Measurements from ENCODE around the gene TATDN2.

TATDN2 gene

DNA sequence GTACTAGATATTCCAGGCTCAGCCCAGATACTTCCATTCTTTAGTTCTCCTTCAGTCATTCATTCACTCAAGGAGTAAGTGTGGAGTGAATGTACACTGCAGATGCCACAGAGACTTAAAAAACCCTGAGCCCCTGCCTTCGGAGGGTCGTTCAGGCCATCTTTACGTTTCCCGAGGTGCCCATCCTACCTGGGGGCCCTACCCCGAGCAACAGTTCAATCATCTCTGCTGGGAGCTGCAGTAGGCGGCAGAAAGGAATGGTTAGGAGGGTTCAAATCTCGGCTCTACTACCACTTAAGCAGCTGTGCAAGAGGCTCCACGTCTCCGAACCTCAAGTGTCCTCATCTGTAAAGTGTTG, 72.0 kb downstream of the TATDN2 start:
- no peak for DNase-seq

DNA sequence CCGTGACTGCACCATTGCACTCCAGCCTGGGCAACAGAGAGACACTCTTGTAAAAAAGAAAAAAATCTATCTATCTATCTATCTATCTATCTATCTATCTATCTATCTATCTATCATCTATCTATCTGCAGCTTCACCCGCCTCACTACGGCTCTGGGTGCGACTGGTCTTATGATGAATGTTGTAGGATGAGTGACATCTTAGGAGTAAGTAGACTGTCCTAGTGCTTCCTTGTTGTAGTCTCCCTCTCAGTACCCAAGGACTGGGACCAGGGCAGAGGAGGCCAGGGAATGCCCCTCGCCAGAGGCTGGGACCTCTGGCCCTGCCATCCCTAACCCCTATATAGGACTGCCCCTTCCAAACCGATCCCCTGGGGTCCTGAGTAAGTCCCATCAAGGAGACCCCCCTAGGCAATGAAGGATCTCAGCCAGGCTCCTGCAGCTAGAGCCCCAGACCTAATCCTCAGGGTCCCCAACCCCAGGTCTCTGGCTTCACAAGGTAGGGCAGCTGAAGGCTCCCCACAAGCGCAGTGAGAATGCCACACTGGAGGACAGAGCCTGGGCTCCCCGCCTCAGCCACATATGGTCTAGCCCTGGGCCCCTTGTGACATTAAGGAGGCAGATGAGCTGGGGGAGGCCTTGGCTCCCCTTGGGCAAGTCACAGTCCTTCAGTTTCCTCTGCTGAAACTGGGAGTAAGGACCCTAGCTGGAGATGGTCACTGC, 73.5 kb downstream of the TATDN2 start:
- no peak for DNase-seq

DNA sequence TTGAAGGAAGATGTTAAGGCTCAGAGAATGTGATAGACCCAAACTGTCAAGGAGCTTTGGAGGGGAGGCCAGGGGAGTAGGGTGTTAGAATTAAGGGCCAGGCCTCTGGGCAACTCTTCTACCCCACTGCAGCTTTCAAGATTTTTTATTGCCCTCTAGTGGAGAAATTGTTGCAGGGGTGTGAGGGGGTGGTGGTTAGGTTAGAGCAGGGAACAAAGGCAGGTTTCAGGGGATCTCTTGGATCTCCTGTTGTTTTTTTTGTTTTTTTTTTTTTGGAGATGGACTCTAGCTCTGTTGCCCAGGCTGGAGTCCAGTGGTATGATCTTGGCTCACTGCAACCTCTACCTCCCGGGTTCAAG, 74.1 kb downstream of the TATDN2 start:
- DNase-seq: peak; percentile 63

DNA sequence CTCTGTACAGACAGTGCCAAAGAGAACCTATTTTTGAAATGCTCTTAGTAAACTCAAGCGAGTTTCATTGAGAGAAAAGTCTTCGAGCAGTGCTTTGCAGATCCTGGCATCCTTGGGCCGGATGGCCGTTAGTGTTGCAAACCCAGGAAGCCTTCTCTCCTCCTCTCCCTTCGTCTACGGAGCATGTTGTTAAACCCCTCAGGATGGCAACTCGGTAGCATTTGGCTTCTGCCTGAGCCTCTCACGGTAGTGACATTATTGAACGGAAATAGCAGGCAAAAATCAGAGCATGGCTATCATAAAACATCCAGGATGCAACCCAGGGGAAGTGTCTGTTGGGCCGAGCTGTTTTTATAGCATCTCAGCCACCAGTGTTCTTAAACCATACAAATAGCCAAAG, 79.3 kb downstream of the TATDN2 start:
- no peak for DNase-seq

DNA sequence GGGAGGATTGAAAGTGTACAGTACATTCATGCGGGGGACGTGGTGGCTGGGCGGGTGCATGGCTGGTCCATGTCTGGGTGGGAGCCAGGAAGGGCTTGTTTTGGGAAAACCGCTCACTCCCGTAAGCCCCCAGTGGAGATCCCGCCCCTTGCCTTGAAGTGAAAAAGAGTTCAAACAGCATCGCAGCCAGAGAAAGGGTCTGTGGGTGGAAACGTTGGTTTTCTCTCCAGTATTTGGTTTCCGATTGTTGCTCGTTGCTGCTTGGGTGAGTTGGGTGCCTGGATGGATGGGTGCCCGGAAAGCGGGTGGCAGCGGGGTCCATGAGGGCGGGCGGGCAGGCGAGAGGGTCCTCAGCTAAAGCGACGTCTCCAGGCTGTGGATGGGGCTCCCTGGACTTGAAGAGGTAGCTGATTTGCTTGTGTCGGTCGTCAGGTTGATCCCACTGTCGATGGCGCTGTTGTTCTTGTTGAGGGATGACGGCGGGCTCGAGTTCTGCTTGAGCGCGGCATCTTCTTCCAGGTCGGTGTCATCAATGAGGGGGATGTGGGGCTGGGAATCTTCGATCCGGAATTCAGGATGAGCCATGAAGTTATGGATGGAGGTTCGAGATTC, 80.3 kb downstream of the TATDN2 start:
- DNase-seq: no peak

DNA sequence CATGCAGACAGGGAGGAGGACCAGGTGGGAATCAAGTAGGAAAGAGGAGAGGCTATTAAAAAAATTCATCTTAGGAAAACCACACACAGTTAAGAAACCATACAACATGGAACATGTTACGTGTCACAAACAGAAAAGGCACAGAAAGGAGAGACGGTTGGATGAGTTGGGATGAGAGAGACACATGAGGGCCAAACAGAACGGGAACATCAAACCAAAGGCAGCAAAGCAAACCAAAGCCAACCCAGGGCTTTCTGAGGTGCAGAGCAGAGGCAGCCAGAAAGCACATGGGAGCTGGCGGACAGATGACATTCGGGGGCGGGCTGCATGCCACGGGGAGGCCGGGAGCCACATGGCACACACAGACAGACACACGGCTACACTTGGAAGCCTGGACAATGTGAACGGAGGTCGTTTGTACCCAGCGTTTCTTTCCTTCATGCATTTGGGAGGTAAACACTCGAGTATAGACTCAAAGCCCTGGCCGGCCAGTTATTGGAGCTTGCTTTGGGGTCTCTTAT, 81.3 kb downstream of the TATDN2 start:
- DNase-seq: no peak

DNA sequence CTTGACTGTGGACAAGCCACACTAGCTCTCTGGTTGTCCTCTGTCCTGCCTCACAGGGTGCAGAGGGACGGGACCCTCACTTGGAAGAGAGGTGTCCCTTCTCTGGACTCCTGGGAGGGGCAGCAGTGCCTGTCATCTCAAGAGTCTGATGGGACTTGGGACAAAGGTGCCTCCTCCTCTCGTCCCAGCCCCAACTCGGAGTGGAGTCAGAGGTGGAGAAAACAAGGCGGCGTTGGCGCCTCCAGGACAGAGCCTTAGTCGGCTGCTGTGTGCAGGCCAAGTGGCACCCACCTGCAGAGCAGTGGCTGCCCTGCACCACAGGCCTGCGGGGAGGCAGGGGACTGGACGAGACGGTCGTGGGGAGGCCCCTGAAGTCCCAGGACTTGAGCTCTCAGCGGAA, 82.1 kb downstream of the TATDN2 start:
- no peak for DNase-seq
